Astrocyte (in vitro differentiated cells and primary cell): ENCODE results near the gene SLC6A13. TPM values are rescaled to one million over a fixed set of nuclear protein-coding genes. Genes with fewer than 3 reads are reported as not detected.

Experiments
- DNase-seq: peaks from one replicate; pipeline ENCODE4 v3.0.0-alpha.2; 2010; ENCODE audit warnings: low read depth
- FAIRE-seq: peaks from 2 replicates; lab custom pipeline; 2011; peaks lifted over from hg19 to GRCh38; lab: Jason Lieb, UNC
- H2AFZ ChIP-seq: 2 replicates; pipeline ENCODE4 v1.6.0; 2012; ENCODE audit warnings: low read depth, low read length, inconsistent platforms
- H3K27ac ChIP-seq: 2 replicates; pipeline ENCODE4 v1.5.1; 2011; ENCODE audit warnings: low read depth, low read length, inconsistent platforms
- H3K27me3 ChIP-seq: 2 replicates; pipeline ENCODE4 v1.6.0; 2011; ENCODE audit warnings: low read length, inconsistent platforms; ENCODE audit not compliant: insufficient read depth
- H3K36me3 ChIP-seq: 2 replicates; pipeline ENCODE4 v1.5.1; 2011; ENCODE audit warnings: low read length, inconsistent platforms; ENCODE audit not compliant: insufficient read depth
- H3K4me1 ChIP-seq: 2 replicates; pipeline ENCODE4 v1.5.1; 2011; ENCODE audit warnings: low read length, inconsistent platforms; ENCODE audit not compliant: insufficient read depth
- H3K4me2 ChIP-seq: 2 replicates; pipeline ENCODE4 v1.6.0; 2012; ENCODE audit warnings: low read length, inconsistent platforms
- H3K4me3 ChIP-seq: 2 replicates; pipeline ENCODE4 v1.5.1; 2011; ENCODE audit warnings: low read depth, mild to moderate bottlenecking, low read length, inconsistent platforms; ENCODE audit not compliant: insufficient read depth
- H3K79me2 ChIP-seq: 2 replicates; pipeline ENCODE4 v1.6.0; 2012; ENCODE audit warnings: mild to moderate bottlenecking, low read length, inconsistent platforms; ENCODE audit not compliant: insufficient read depth
- H3K9ac ChIP-seq: 2 replicates; pipeline ENCODE4 v1.6.0; 2012; ENCODE audit warnings: mild to moderate bottlenecking, low read length, inconsistent platforms
- H3K9me3 ChIP-seq: 2 replicates; pipeline ENCODE4 v1.5.1; 2012; ENCODE audit warnings: low read depth, mild to moderate bottlenecking, low read length, inconsistent platforms; ENCODE audit not compliant: insufficient read depth
- H4K20me1 ChIP-seq: 2 replicates; pipeline ENCODE4 v1.6.0; 2012; ENCODE audit warnings: low read length, inconsistent platforms; ENCODE audit not compliant: insufficient read depth
- H3K27ac Mint-ChIP-seq: one replicate; pipeline ENCODE4 v1.8.0; 2021; ENCODE audit warnings: mild to moderate bottlenecking, mixed read lengths; ENCODE audit not compliant: unreplicated experiment
- H3K27me3 Mint-ChIP-seq: one replicate; pipeline ENCODE4 v1.8.0; 2021; ENCODE audit warnings: low read depth, mixed read lengths; ENCODE audit not compliant: unreplicated experiment
- H3K36me3 Mint-ChIP-seq: one replicate; pipeline ENCODE4 v1.8.0; 2021; ENCODE audit warnings: low read depth, mixed read lengths; ENCODE audit not compliant: unreplicated experiment
- H3K4me1 Mint-ChIP-seq: one replicate; pipeline ENCODE4 v1.8.0; 2021; ENCODE audit warnings: low read depth, mixed read lengths; ENCODE audit not compliant: unreplicated experiment
- H3K4me3 Mint-ChIP-seq: one replicate; pipeline ENCODE4 v1.8.0; 2021; ENCODE audit warnings: mild to moderate bottlenecking, moderate library complexity, mixed read lengths; ENCODE audit not compliant: unreplicated experiment
- H3K9me3 Mint-ChIP-seq: one replicate; pipeline ENCODE4 v1.8.0; 2021; ENCODE audit warnings: mild to moderate bottlenecking, mixed read lengths; ENCODE audit not compliant: unreplicated experiment
- EZH2 ChIP-seq: IDR thresholded peaks from 2 replicates; pipeline ENCODE4 v1.6.1; 2012; ENCODE audit warnings: mild to moderate bottlenecking, low read length, inconsistent platforms; ENCODE audit not compliant: insufficient read depth
- total RNA-seq: library from RNA; stranded (reverse); gene quantifications from 2 replicates; pipeline ENCODE4 v1.2.1, GENCODE V29; 2021
- TF ChIP-seq, protein P1 (sequence below): IDR thresholded peaks from 2 replicates; pipeline ENCODE4 v1.5.1; 2011; ENCODE audit warnings: low read depth, mild to moderate bottlenecking, inconsistent platforms, low read length, moderate library complexity; ENCODE audit not compliant: insufficient read depth

Gene SLC6A13
- total RNA-seq, 1 donor from 2014 or later = 2.6 TPM

DNA sequence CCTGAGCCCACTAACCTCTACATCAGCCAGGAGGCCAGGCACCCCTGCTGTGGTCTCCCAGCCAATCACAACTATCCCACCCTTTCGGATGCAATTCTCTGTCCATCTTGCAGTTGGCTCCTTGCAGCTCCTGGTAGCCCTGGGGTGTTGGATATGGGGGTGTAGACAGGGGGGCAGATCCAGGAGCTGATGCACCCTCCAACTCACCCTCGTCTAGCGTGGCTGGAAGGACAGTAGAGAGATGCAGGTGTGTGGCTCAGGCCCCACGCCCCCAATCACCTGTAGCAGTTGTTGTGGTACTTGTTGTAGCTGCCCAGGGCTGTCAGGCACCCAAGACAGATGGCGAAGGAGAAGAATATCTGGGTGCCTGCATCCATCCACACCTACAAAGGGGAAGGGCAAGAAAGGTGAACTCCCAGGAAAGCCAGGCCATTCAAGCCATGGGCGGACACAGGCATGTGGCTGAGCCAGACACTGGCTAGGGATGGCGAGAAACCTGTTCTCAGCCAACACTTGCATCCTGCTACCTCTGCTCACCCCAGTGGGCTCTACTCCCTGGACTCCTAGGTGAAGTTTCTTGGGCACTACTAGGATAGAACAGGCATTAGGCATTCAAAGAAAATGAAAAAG lies 35.2 kb downstream of the SLC6A13 start:
- H3K9ac ChIP-seq = no peak overlapping the region
- H3K4me2 ChIP-seq = no peak overlapping the region
- H3K36me3 ChIP-seq = no peaks in the 10 kb centered on the region
- H2AFZ ChIP-seq = no peak overlapping the region
- Mint-ChIP-seq H3K27me3 (peaks cover 51% of the 10 kb centered on the region), H3K36me3 (no peaks in the 10 kb centered on the region), H3K9me3 (peaks cover 3% of the 10 kb centered on the region), H3K27ac (no peak overlapping the region), H3K4me1 (no peaks in the 10 kb centered on the region), H3K4me3 (no peak overlapping the region)
- DNase-seq = no peak
- no peaks in the 10 kb centered on the region for H3K79me2 ChIP-seq
- H4K20me1 ChIP-seq = no peaks in the 10 kb centered on the region
- no peaks in the 10 kb centered on the region for H3K9me3 ChIP-seq
- H3K27ac ChIP-seq = no peak overlapping the region
- no peaks in the 10 kb centered on the region for H3K4me1 ChIP-seq
- TF ChIP-seq EZH2 = no peak
- TF ChIP-seq, protein P1, sequence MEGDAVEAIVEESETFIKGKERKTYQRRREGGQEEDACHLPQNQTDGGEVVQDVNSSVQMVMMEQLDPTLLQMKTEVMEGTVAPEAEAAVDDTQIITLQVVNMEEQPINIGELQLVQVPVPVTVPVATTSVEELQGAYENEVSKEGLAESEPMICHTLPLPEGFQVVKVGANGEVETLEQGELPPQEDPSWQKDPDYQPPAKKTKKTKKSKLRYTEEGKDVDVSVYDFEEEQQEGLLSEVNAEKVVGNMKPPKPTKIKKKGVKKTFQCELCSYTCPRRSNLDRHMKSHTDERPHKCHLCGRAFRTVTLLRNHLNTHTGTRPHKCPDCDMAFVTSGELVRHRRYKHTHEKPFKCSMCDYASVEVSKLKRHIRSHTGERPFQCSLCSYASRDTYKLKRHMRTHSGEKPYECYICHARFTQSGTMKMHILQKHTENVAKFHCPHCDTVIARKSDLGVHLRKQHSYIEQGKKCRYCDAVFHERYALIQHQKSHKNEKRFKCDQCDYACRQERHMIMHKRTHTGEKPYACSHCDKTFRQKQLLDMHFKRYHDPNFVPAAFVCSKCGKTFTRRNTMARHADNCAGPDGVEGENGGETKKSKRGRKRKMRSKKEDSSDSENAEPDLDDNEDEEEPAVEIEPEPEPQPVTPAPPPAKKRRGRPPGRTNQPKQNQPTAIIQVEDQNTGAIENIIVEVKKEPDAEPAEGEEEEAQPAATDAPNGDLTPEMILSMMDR = no peak
- H3K27me3 ChIP-seq = peaks cover 39% of the 10 kb centered on the region
- H3K4me3 ChIP-seq = no peak overlapping the region
- FAIRE-seq = no peak

DNA sequence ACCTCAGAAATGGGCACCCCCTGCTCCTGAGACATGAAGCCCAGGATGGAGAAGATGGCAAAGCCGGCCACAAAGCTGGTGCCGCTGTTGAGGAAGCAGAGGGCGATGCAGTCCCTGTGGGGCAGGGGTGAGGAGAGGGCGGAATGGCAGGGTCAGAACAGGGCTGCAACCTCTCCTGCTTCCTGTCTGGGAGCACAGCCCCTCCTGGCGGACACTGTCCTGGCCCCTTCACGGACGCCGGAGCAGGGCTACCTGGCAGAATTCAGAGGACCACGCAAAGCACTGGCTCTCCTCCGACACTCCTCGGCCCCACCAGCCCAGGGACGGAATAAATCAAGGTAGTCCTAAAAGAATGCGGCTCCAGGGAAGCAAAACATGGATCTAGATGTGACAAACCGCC lies 36.2 kb downstream of the SLC6A13 start:
- H3K9me3 ChIP-seq = no peaks in the 10 kb centered on the region
- H3K27me3 ChIP-seq = peaks cover 36% of the 10 kb centered on the region
- no peaks in the 10 kb centered on the region for H3K36me3 Mint-ChIP-seq
- no peak overlapping the region for H3K27ac Mint-ChIP-seq
- no peak overlapping the region for H3K4me3 ChIP-seq
- H3K4me2 ChIP-seq = no peak overlapping the region
- peaks cover 53% of the 10 kb centered on the region for H3K27me3 Mint-ChIP-seq
- H3K4me1 ChIP-seq = no peaks in the 10 kb centered on the region
- no peak overlapping the region for H3K9ac ChIP-seq
- no peaks in the 10 kb centered on the region for H3K4me1 Mint-ChIP-seq
- H3K36me3 ChIP-seq = no peaks in the 10 kb centered on the region
- H3K27ac ChIP-seq = no peak overlapping the region
- H3K79me2 ChIP-seq = no peaks in the 10 kb centered on the region
- H3K9me3 Mint-ChIP-seq = peaks cover 2% of the 10 kb centered on the region
- DNase-seq (no peak), FAIRE-seq (no peak)
- TF ChIP-seq, protein P1 = no peak
- TF ChIP-seq EZH2 = no peak
- H2AFZ ChIP-seq = no peak overlapping the region
- H3K4me3 Mint-ChIP-seq = no peak overlapping the region
- H4K20me1 ChIP-seq = no peaks in the 10 kb centered on the region

DNA sequence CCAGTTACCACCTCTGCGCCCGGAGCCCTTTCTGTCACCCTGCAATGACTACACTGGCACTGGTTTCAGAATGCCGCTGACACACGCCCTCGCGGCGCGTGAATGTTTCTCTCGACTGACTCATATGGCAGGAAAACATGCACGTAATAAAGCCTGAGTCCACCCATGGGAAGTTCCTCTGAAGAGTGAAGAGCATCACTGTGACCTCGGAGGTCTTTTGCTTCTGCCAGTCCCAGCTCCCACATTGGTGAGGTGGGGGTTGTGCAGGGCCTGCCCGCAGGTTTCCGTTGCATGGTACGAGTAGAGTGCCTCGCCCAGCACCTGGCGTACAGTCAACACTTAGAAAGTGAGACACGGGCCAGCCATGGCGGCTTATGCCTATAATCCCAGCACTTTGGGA lies 37.6 kb downstream of the SLC6A13 start:
- FAIRE-seq (no peak), DNase-seq (no peak)
- H3K36me3 Mint-ChIP-seq = no peaks in the 10 kb centered on the region
- H3K4me1 Mint-ChIP-seq = no peaks in the 10 kb centered on the region
- Histone ChIP-seq H3K9me3 (no peaks in the 10 kb centered on the region), H3K36me3 (no peaks in the 10 kb centered on the region), H3K4me3 (no peak overlapping the region), H3K4me2 (no peak overlapping the region), H3K79me2 (no peaks in the 10 kb centered on the region), H3K9ac (no peak overlapping the region), H3K27ac (no peak overlapping the region), H4K20me1 (no peaks in the 10 kb centered on the region), H3K4me1 (no peaks in the 10 kb centered on the region), H3K27me3 (peaks cover 26% of the 10 kb centered on the region), H2AFZ (no peak overlapping the region)
- H3K4me3 Mint-ChIP-seq = no peak overlapping the region
- peaks cover 55% of the 10 kb centered on the region for H3K27me3 Mint-ChIP-seq
- TF ChIP-seq, protein P1 = no peak
- no peak for TF ChIP-seq EZH2
- H3K27ac Mint-ChIP-seq = no peak overlapping the region
- H3K9me3 Mint-ChIP-seq = peaks cover 2% of the 10 kb centered on the region
